ENCODE measurements around the gene MBTPS1.

GRCh38 chr16:84014570-84015327 lies 102.0 kb downstream of the MBTPS1 start:
- TF ChIP-seq ESRRG (CRISPR knock-in tag; IDR thresholded peaks at IDR 0.05) (no peak), TCF4 (CRISPR knock-in tag; IDR thresholded peaks at IDR 0.05; ENCODE audit: borderline replicate concordance) (no peak)
